EH (cell line): ENCODE results near the gene GNAL.

Experiments used
- DNase-seq: peaks from one replicate; pipeline ENCODE4 v3.0.0-alpha.2; 2015; ENCODE audit warnings: low read depth

GNAL gene

DNA sequence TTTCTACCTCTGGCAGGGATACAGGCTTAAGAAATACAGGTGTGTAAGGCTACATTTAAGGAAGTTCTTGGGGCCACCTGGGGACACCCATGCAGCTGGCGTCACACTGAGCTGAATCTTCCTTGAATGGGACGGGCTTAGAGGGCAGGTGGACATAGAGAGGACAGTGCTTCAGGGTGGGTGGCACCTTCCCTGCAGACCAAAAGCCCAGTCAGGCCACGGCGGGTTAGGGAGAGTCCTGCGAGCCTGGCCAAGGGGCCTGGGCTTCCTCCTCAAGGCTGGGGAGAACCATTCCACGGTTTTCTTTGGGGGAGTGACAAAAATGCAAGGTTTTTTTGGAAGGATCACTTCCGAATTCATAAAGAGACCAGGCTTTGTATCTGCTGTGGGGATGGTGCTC lies 73.4 kb downstream of the GNAL start:
- DNase-seq = no peak

DNA sequence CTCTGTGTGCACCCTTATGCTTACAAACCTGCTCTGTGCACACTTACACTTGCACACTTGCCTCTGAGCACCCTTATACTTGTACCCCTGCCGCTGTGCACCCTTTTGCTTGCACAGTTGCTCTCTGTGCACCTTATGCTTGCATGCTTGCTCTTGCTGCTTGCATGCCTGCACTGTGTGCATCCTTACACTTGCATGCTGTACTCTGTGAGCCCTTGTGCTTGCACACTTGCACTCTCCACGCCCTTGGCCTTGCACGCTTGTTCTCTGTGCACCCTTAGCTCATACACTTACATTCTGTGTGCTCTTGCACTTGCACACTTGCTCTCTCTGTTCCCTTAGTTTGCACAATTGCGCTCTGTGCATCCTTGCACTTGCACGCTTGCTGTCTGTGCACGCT lies 78.3 kb downstream of the GNAL start:
- DNase-seq = no peak

DNA sequence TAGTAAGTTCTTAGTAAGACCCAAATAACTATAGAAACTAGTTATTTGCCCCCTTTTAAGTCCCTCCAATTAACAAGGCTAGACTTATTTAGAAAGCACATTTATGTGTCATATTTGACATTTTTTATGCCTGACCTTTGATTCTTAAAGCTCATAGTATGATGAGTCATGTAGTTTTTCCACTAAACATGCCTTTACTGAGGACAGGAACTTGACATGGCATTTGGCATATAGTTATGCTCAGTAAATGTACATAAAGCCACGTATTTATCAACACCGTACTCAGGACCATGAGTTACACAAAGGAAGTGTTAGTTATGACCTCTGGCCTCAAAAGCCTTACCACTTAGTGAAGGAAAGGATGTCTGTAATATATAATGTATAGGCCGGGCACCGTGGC lies 78.9 kb downstream of the GNAL start:
- peak; percentile 35 for DNase-seq

DNA sequence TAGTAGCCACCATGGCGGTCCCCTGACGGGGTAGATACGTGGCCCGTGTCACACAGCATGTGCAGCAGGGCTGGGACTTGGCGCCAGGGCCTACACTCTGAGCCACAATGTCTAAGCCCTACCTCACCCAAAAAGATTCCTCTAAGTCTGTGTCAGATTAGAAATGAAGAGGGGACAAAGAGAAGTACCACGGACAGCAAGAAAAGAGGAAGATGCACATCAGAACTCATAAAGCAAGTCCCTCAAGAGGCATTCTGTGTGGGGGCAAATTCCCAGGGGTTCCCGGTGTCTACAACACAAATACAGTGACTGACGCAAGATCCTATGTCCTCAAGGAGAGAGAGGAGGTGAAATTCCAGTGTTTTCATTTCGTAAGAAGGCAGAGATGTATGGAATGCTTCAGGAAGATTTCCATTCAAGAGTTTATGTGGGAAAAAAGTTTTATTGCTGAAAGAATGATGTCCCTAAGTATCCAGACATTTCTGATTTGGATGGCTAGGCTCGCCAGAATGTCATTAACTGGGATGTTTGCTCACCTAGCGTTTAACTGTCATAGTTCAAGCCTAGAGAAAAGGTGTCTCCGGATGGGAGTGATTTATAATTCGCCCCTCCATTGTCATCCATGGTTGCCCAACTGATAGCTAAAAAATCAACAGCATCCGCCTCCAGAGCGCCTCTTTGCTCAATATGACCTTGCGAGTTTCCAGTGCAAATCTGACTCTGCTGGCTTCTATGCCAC lies 86.5 kb downstream of the GNAL start:
- no peak for DNase-seq

DNA sequence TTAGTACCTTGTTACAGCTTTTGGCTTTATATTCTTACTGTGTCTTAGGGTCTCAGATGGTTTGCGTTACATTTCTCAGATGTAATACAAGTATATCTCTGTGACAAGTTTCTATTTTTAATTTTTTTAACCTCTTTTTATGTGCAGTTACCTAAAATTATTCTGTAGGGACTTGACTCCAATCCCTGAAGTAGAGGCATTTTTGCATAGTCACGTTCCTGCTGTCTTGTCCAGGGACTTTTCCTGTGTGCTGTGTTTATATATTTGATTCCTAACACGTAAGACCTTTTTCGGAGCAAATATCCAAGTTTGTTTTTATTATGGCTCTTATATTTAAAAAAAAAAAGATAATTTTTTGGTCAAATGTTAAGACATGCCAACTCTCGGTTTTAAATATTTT lies 91.0 kb downstream of the GNAL start:
- DNase-seq = no peak

DNA sequence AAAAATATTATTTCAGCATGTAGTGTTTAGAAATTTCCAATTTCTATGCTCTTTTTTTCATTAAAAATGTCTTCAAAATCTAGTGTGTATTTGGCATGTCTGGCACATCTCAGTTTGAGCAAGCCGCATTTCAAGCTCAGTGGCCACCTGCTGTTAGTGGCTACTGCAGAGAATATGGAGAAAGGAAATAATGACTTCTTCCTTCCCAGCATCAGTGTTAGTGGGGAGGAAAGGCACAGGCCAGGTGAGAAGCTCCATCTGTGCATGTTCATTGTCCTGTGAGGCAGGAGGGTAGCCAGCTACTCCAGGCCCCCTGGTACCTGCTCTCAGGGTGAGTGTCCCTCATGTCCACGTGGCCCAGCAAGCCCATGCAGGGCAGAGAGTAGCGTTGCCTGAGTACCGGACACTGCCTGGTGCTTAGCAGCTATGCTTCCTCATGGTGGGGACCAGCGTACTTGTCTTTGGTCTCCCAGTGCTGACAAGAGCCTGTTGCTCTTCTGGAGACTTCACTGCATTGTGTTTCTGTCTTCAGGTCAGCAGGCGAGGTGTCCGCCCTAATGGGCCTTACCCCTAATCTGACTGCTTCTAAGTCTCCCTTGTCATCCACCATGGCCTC lies 94.8 kb downstream of the GNAL start:
- DNase-seq = no peak

DNA sequence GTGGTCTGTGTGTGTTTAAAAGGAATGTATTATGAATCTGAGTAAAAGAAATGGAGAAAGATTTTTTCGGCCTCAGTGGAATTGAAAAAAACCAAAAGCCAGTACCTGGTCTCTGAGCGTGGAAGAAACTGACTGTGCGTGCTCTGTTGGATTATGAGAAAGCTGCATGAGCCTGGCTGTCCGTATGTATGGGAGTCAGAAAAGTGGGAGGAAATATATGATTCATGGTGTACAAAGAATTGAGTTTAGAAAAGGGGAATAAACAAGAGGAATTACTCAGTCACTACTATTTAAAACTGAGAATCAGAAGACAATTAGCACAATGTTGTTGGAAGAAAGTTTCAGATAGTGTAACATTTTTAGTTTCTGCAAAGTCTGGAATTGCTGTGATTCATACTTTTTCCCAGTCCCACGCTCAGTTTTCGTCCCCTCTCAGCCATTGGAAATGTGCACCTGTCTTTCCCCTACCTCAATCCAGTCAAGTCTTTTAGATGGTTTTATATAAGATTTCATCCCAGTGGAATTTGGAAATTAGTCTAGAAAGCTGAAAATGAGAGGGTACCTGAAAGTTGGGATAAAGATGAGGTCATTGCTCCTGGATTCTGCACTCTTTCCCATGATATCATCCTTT lies 95.7 kb downstream of the GNAL start:
- DNase-seq = no peak

DNA sequence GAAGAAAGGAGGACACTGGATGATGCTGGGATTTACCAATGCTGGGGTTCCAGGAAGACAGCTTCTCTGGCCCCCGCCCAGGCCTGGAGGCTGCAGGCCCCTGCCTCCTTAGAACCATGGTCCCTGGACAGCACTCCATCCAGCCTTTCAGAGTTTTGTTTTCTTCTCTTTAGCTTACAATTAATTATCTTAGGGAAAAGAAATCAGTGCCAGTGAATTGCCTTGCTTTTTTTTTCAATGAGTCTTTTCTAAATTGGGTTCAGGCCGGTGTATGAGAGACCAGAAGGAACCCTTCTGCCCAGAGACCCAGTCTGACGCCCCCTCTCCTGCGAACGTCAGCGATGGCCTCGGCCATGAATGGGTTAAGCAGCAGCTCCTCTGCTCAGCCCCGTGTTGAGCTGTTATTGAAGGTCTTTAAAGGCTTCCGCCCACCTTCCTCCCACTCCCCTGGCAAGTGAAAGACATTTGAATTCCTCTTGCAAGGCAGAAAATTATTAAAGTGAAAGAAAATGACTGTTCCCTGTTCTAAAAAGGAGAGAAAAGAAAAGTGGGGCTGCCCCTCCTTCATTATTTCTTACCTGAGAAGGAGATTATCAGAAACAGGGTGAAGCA lies 96.5 kb downstream of the GNAL start:
- DNase-seq = no peak

DNA sequence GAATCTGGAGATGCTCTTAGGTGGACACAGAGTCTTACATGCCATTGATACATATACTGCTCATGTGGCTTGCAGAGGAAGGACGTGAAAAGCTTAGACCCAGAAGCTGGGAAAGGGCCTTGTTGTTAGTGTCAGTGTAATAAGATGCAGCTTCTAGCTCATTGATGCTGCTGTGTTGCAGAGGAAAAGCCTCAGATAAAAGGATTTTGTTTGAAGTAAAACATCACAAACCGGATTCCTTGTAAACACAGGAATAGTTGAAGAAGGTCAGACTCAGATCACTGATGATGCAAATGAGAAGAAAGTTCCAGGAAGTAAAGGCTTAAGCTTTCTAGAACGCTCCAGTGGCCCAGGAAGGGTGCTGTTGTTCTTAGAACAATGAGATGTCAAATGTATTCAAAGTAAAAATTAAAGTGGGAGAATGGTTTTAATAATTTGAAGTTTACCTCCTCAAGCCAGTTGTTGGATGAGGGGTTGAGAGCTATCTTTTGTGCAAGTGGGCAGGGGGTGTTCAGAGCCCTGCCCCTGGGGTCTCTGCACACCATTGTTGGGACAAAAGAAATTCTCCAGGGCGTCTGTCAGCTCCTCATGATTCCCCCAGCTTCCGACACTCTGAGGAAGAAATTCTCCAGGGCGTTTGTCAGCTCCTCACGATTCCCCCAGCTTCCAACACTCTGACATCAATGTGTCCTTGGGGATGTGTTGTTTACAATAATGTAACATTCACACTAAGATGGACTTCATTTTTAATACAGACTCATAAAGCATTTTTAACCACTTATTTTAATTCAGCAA lies 100.8 kb downstream of the GNAL start:
- DNase-seq = no peak

DNA sequence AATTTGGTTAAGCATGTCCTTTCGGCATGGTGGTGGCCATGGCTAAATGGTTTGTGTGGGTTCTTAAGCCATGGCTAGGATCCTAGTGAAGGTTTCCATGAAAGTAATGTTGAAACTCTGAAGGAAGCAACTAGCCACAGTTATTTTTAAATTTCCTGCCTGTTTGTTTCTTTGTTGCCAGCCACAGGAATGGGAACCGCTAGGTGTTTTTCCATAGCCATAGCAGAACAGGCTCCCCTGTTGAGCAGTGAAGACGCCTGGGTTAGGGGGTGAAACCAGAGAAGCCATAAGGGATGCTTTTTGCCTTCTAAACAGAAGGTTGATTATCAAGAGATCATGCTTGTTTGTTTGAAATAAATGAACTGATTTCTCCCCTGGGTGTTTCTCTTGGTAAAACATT lies 102.1 kb downstream of the GNAL start:
- no peak for DNase-seq

DNA sequence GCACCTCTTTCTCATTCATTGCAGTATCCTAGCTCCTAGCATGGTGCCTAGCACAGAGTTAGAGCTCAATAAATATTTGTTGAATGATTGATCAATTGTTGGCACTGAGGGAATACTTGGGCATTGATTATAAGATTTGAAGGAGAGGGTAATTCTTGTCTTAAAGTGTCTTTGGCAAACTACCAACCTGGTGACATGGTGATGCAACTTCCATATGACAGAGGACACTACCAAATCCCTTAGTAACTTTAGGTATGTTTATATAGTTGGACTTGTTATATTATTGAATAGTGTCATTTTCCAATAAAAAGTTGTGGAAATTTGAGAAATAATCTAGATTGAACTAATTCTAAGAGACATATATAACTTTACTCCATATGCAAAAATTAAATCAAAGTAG lies 103.6 kb downstream of the GNAL start:
- no peak for DNase-seq

DNA sequence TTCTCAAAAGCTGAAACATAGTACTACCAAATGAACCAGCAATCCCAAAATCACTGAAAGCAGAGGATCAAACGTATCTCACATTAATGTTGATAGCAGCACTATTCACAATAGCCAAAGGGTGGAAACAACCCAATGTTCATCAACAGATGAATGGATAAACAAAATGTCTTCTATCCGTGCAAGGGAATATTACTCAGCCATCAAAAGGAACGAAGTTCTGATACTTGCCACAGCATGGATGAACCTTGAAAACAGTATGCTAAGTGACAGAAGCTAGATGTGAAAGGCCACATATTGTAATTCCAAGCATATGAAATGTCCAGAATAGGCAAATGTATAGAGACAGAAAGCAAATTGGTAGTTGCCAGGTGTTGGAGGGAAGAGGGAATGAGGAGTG lies 105.1 kb downstream of the GNAL start:
- DNase-seq = no peak

DNA sequence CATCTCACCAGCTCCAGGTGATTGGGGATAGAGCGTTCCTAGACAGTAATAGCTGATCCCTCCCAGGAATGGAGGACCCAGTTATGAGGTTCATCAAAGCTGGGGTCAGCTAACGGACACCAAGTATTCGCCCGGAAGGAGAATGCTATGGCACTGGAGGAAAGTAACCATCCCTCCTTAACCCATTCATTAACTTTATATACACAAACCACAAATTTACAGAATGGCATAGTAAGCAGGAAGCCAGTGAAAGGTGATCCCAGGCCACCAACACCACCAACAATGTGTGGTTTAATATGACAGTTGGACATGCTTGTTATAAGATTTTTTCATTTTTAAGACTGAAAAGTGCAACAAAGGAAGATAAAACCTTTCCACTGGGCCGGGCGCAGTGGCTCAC lies 106.9 kb downstream of the GNAL start:
- DNase-seq = no peak

DNA sequence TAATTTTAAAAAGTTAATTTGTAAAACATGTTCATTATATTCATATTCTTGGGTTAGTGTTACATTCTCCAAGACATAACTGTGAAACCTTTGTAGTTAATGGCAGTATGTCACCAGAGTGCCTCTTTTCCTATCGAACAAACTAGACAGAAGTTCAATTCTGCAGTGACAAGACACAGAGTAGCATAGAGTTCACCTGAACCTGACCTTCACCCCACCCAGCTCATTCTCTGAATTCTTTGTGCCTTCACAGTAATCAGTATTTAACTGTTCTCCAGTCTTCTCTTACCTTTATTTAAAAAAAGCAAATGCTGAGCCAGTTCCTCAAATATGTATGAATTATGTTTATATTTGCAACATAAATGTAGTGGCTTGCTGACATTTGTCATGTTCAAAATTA lies 109.2 kb downstream of the GNAL start:
- no peak for DNase-seq

DNA sequence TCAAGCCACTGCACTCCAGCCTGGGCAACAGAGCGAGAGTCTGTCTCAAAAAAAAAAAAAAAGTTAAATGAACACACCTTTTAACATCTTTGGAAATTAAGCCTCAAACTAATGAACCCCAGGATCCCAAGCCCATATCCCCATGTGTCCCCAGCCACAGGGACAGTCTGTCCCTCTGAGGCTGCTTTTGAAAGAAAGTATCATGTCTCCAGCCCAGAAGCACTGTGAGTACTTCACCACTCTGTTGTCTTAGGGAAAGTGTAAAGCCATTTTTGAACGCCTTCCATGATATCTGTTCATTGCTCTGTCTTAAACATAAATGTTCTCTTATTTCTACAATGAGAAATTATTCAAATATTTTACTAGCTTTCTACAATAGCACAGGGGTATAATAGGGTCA lies 110.0 kb downstream of the GNAL start:
- no peak for DNase-seq

DNA sequence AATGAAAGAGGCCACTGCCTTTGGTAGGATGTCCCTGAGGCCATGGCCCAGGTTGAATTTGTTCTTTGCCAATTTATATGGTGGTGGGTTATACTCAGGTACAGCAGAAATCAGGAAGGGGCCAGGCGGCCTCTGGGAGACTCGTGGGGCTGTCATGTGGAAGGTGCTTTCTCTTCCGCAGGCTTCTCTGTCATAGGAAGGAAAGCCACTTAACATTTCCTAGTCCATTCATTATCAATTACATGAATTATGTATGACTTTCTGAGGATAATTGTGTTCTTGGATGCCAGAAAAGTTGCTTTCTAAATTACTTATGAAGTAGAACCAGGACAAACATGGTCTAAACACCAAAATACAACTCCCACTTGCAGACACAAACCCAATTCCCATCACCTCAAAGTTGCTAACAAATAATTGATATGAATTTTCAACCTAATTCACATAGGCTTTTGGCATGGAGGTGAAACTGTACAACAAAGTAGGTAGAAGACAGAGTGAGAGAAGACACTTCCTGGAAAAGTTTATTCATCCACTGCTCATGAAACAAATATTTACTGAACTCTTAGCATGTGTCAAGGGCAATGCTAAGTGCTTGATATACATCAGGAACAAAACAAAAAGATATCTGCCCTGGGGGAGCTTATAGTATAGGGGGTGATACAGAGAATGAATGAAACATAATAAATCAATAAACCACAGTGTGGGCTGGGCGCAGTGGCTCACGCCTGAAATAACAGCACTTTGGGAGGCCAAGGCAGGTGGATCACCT lies 111.7 kb downstream of the GNAL start:
- DNase-seq = no peak

DNA sequence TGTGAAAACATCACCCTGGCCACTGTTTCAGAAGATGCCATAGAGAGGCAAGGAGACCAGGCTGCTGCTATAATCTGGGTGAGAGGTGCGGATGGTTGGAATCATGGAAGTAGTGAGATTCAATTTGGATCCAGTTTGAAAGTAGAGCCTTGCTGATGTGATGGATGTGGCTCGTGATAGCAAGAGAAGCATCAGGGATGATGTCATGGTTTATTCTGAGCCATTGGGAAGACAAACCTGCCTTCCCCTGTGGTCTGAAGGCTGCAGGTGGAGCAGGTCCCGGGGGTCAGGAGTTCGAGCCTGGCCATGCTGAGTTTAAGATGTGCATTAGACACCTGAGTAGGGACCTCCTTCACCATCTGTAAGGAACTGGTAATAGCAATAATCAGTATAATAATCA lies 112.5 kb downstream of the GNAL start:
- DNase-seq = no peak

DNA sequence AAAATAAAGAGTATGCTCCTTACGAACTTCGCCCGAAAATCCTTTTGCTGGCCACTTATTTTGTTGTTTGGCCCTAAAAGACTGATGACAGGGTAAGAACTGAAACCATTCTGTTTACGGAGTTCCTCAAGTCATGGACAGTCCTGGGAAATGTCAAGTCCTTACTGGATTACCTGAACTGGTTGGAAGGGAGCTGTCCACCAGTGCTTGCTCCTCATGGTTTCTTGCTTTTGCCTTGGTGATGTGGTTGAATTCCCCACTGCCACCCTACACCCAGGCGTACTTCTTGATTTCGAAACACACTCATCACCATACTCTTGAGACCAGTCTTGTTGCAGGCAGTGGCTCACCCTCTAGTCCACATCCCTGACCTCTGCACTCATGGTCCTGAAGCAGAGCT lies 113.1 kb downstream of the GNAL start:
- DNase-seq = no peak

DNA sequence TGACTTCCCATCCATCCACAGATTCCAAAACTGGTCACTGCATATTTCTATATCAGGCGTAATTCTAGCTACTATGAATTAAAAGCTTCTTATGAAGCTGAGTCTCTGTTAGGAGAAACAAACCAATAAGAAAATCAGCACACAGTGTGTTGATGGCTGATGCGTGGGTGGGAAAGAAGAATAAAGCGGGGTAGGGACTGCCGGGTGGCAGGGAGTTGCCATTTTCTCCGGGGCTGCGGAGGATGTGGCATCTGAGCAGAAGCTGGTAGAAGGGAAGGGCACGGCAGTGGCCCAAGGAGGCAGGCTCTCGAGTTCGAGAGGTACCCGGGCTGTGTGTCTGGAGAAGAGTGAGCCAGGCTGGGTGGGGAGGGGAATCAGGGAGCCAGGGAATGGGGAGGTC lies 113.5 kb downstream of the GNAL start:
- no peak for DNase-seq

DNA sequence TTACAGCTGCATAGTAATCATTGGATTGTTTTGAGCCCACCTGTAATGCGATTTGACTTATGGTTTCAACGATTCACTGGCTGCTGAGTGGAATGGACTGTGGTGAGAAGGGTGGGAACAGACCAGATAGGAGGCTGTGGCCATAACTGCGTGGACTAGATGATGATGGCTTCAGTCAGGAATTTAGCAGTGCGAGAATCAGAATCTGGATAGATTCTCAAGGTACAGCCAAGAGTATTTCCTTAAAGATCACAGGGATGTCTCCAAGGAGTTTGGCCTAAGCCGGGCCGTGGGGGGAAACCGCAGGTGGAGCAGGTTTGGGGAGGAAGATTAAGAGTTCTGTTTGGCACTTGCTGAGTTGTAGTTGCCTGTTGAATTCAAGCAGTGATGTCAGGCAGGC lies 118.2 kb downstream of the GNAL start:
- peak; percentile 33 for DNase-seq

DNA sequence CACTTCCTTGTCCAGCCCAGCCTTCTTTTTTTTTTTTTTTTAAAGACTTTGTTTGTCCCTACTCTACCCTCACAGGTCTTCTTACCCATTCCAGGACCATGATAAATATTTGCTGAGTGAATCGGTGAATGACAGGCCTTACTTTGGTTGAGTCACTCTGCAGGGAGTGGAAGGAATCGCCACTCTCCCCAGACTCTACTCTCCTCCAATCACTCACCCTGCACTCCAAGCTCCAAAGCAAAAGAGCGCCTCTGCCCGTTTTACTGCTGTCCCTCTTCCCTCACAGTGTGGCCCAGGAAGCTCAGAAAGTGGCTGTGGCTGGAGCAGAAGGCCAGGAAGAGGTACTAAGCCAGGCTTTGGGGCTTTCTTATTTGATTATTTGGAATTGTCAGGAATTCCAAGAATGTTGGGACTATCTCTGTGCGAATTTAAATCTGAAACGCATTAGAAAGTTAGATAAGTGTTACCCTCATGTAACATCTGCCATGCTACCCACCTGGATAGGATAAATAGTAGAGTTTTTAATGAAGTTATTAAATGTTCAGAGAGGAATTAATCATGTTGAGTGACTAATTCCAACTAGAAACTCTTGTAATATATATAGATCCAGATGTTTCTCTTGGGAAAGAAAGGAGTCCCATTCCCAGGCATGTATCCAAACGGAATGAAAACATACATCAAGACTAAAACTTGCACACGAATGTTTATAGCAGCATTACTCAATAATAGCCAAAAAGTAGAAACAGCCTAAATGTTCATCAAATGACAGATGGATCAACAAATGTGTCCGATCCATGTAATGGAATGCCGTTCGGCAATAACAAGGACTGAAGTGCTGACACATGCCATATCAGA lies 119.2 kb downstream of the GNAL start:
- DNase-seq = peak; percentile 65
